DND-41 (cell line): ENCODE data around the gene EIF2S1.
"Not testable (repeated sequence)": the region's sequence is repeated elsewhere in the genome, so short reads cannot be mapped to it uniquely, and the experiment has no call there.

ENCODE experiments used
- ATAC-seq: fragments of 200-7000 bp; cut with Tn5 transposase; 3 replicates; pipeline ENCODE4 v1.9.1; 2021; ENCODE audit warnings: low read depth; ENCODE audit not compliant: insufficient read depth
- DNase-seq: peaks from one replicate; pipeline ENCODE4 v3.0.0-alpha.2; 2020
- H2AFZ ChIP-seq: 2 replicates; pipeline ENCODE4 v1.6.0; 2012; ENCODE audit warnings: low read depth, low read length
- H3K27ac ChIP-seq: 2 replicates; pipeline ENCODE4 v1.5.1; 2012; ENCODE audit warnings: low read length, inconsistent platforms
- H3K27me3 ChIP-seq: fragments of 200-600 bp; sonication (generic); 2 replicates; pipeline ENCODE4 v1.6.0; 2012; ENCODE audit warnings: low read length, mild to moderate bottlenecking, inconsistent platforms; ENCODE audit not compliant: insufficient read depth, poor library complexity
- H3K36me3 ChIP-seq: 2 replicates; pipeline ENCODE4 v1.5.1; 2012; ENCODE audit warnings: low read length, inconsistent platforms; ENCODE audit not compliant: insufficient read depth
- H3K4me1 ChIP-seq: 2 replicates; pipeline ENCODE4 v1.5.1; 2012; ENCODE audit warnings: mild to moderate bottlenecking, low read length; ENCODE audit not compliant: insufficient read depth
- H3K4me2 ChIP-seq: 2 replicates; pipeline ENCODE4 v1.6.0; 2012; ENCODE audit warnings: mild to moderate bottlenecking, moderate library complexity, low read length, inconsistent platforms; ENCODE audit not compliant: insufficient read depth
- H3K4me3 ChIP-seq, 2 experiments: fragments of 200-600 bp in 1 of 2; shearing (Covaris generic) in 1 of 2; 2 replicates each; pipeline ENCODE4 v1.5.1; 2012 to 2016; ENCODE audit warnings: inconsistent platforms in 2 of 2, low read length in 2 of 2, mild to moderate bottlenecking in 2 of 2, low read depth in 1 of 2, moderate library complexity in 1 of 2
- H3K79me2 ChIP-seq: 2 replicates; pipeline ENCODE4 v1.6.0; 2012; ENCODE audit warnings: low read length, inconsistent platforms; ENCODE audit not compliant: insufficient read depth
- H3K9ac ChIP-seq: 2 replicates; pipeline ENCODE4 v1.6.0; 2012; ENCODE audit warnings: low read depth, mild to moderate bottlenecking, inconsistent platforms, low read length, moderate library complexity
- H3K9me3 ChIP-seq: 2 replicates; pipeline ENCODE4 v1.5.1; 2012; ENCODE audit warnings: low read length, moderate library complexity, mild to moderate bottlenecking, inconsistent platforms; ENCODE audit not compliant: insufficient read depth, severe bottlenecking
- H4K20me1 ChIP-seq: 2 replicates; pipeline ENCODE4 v1.6.0; 2012; ENCODE audit warnings: low read length; ENCODE audit not compliant: insufficient read depth
- CTCF ChIP-seq: IDR thresholded peaks from 2 replicates; pipeline ENCODE4 v1.5.1; 2012; ENCODE audit warnings: borderline replicate concordance, low read length, moderate library complexity, mild to moderate bottlenecking; ENCODE audit not compliant: poor library complexity, severe bottlenecking; ENCODE audit errors: extremely low read depth
- EZH2 ChIP-seq: IDR thresholded peaks from 3 replicates; pipeline ENCODE4 v1.6.1; 2012; ENCODE audit warnings: borderline replicate concordance, low read depth, mild to moderate bottlenecking, moderate library complexity, low read length, inconsistent platforms; ENCODE audit not compliant: severe bottlenecking

EIF2S1 gene

GRCh38 chr14:67317822-67318221 is 42.3 kb upstream of the EIF2S1 start:
- Histone ChIP-seq H3K4me2 (no peak overlapping the region), H4K20me1 (no peaks in the 10 kb centered on the region), H3K9ac (no peak overlapping the region), H3K79me2 (no peaks in the 10 kb centered on the region), H3K4me1 (no peaks in the 10 kb centered on the region), H3K9me3 (no peaks in the 10 kb centered on the region), H3K4me3 (no peak overlapping the region), H3K27me3 (no peaks in the 10 kb centered on the region), H3K27ac (no peak overlapping the region), H2AFZ (no peak overlapping the region), H3K36me3 (peaks cover 30% of the 10 kb centered on the region; the same call in 1 of the 2 replicates)
- DNase-seq, result no peak
- no peak for TF ChIP-seq CTCF
- no peak for TF ChIP-seq EZH2
- ATAC-seq, result no peak

- Histone ChIP-seq H3K9me3 (no peaks in the 10 kb centered on the region), H3K4me2 (no peak overlapping the region), H3K9ac (no peak overlapping the region), H3K27ac (no peak overlapping the region), H4K20me1 (no peaks in the 10 kb centered on the region), H3K27me3 (no peaks in the 10 kb centered on the region), H3K79me2 (no peaks in the 10 kb centered on the region), H3K4me1 (no peaks in the 10 kb centered on the region), H3K36me3 (peaks cover 35% of the 10 kb centered on the region; the same call in 1 of the 2 replicates), H3K4me3 (no peak overlapping the region), H2AFZ (no peak overlapping the region)
- no peak for TF ChIP-seq EZH2
- no peak for TF ChIP-seq CTCF
- DNase-seq (no peak), ATAC-seq (0 out of 3 replicates have a peak, but pooled peaks have one; percentile 35)
Measured at GRCh38 chr14:67319142-67319541, 41.0 kb upstream of the EIF2S1 start.

GRCh38 chr14:67329666-67330065 is 30.5 kb upstream of the EIF2S1 start:
- H3K4me1 ChIP-seq, ATAC-seq, H3K9ac ChIP-seq, H3K27ac ChIP-seq, H3K9me3 ChIP-seq, H3K27me3 ChIP-seq, H2AFZ ChIP-seq, H3K4me2 ChIP-seq, H3K79me2 ChIP-seq, H4K20me1 ChIP-seq, DNase-seq, H3K4me3 ChIP-seq: not testable (repeated sequence)
- H3K36me3 ChIP-seq, result peaks cover 35% of the 10 kb centered on the region

- no peak for ATAC-seq
- TF ChIP-seq CTCF (no peak), EZH2 (no peak)
- Histone ChIP-seq H3K9ac (no peak overlapping the region), H3K36me3 (peaks cover 45% of the 10 kb centered on the region), H4K20me1 (no peaks in the 10 kb centered on the region), H3K27me3 (no peaks in the 10 kb centered on the region), H3K4me1 (no peaks in the 10 kb centered on the region), H3K27ac (no peak overlapping the region), H2AFZ (no peak overlapping the region), H3K4me3 (no peak overlapping the region), H3K79me2 (no peaks in the 10 kb centered on the region), H3K4me2 (no peak overlapping the region), H3K9me3 (no peaks in the 10 kb centered on the region)
- no peak for DNase-seq
Measured at GRCh38 chr14:67331368-67332125, 28.6 kb upstream of the EIF2S1 start.
